GM21723 (cell line): ENCODE data around the gene CD302.
"Not testable (repeated sequence)": the region's sequence is repeated elsewhere in the genome, so short reads cannot be mapped to it uniquely, and the experiment has no call there.

Source experiments
- ATAC-seq: cut with Tn5 transposase; IDR thresholded peaks from one replicate; pipeline ENCODE4 v1.9.1; 2021; ENCODE audit warnings: mild to moderate bottlenecking, moderate library complexity; ENCODE audit not compliant: unreplicated experiment

The CD302 gene

DNA sequence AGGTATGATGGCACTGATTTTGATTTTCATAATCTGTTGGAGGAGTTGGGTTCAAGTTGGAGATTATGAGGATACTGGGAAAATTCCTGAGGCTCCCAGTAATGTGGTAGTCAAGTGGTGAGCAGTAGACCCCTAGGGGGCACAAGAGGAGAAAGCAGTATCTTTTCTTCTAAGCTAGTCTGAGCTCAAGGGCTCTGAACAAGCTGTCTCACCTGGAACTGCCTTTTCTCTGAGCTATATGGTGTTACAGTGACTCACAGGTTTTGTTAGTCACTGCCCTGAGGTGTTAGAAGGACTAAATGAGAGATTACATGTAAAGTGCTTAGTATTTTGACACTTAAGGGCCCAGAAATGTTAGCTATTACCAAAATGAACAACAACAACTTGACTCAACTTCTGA is 42.2 kb downstream of the CD302 start:
- no peak for ATAC-seq

DNA sequence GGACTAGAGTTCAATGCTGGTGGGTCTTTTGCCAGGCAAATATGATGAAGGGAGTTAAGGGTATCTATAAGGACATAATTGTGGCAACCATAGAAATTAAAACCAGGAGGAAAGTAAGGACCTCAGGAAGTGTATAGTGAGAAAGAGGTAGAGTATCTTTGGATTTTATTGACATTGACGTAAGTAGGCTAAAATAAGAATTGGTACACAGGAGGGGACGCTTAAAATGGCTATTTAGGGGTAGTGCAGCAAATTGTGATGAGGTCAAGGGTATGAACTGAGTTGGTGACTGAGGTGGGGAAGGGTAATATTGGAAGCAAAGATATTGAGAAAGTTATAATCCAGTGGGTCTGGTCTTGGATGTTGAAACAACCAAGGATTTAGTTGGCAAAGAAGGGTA is 43.0 kb downstream of the CD302 start:
- no peak for ATAC-seq

DNA sequence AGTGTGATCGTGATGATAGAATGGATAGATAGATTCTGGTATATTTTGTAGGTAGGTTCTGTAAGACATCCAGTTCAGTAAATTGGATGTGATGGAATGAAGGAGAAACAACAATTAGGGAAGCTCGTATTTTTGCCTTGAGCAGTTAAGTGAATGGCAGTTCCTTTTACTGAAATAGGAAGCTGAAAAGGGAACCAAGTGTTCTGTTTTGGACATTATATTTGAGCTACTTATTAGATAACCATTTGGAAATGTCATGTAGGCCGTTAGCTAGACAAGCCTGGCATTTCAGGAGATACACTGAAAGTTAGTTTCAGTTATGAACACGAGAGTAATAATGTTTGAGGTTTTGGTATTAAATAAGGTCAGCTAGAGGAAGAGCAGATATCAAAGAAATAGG is 44.2 kb downstream of the CD302 start:
- ATAC-seq: no peak

DNA sequence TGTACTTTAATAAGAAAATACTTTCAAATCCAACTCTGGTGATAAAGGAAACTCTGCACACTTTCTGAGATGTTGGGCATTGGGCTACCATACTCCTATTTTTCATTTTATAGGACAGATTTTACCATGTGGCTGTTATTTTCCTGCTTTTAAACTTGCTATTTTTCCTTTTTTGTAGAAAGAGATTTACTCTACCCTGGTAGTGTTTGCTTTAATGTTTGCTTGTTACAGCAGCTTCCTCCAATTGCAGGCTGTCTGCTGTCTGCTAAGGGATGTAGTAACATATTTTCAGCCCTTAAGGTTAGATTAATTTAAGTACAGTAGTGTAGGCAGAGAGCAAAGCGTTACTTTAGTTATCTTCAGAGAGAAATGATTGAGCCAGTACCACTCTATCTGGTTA is 47.1 kb downstream of the CD302 start:
- no peak for ATAC-seq

DNA sequence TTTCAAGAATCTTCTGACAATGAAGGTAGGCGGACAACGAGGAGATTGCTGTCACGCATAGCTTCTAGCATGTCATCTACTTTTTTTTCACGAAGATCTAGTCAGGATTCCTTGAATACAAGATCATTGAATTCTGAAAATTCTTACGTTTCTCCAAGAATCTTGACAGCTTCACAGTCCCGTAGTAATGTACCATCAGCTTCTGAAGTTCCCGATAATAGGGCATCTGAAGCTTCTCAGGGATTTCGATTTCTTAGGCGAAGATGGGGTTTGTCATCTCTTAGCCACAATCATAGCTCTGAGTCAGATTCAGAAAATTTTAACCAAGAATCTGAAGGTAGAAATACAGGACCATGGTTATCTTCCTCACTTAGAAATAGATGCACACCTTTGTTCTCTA is 49.9 kb downstream of the CD302 start:
- ATAC-seq: no peak

DNA sequence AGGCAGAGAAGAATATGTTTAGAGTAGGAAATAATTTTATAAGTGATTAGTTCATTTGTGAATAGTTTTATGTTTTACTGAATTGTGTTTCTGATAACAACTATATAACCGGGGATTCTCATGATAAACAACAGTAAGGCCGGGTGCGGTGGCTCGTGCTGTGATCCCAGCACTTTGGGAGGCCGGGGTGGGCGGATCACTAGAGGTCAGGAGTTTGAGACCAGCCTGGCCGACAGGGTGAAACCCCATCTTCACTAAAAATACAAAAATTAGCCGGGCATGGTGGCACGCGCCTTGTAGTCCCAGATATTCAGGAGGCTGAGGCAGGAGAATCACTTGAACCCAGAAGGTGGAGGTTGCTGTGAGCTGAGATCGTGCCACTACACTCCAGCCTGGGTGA is 52.8 kb downstream of the CD302 start:
- ATAC-seq: not testable (repeated sequence)

- ATAC-seq: no peak
Observed at GRCh38 chr2:159744363-159744762, 53.6 kb downstream of the CD302 start.

DNA sequence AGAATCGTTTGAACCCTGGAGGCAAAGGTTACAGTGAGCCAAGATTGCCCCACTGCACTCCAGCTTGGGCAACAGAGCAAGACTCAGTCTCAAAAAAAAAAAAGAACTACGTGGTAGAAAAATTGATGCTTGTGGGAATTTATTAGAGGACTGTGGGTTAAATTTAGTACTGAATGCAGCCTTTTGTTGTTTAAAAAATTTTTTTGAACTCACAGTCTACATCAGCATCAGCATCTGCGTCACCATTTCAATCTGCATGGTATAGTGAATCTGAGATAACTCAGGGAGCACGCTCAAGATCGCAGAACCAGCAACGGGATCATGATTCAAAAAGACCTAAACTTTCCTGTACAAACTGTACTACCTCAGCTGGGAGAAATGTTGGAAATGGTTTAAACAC is 55.2 kb downstream of the CD302 start:
- ATAC-seq: no peak

DNA sequence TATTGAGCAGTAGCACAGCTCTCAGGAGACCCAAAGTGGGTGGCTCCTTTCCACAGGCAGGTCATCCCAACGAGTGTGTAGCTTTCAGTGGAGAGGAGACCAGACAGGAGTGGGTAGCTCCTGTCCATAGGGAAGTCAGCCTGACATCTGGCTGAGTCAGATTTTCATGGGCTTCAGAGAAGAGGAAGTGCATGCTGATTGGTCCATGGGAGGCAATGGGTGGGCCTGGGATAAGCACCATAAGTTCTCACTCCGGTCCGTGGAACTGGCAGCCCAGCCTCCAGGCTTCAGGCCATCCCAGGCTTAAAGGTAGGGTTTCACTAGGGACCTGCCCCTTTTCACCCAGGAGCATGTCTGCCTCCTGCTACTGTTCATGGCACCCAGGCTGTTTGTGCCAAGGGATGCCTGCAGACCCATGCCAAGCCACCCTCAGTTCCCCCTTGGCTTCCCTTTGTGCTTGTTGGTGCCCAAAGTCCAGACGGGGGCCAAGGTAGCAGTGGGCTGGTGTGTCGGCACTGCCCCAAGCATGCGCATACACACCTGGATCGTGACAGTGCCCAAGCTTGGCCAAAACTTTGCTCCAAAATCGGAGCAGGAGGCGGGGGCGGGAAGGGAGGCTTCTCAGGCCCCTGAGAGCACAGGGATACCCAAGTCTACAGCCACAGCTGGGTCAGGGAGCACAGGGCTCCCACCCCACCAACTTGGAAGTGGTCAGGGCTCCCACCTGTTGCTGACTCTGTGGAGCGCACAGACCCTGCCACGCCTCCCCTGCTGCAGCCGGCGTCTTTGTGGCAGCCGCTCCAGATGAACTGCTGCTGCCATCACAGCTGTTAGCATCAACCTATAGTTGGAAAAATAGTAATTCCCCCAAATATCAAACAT is 59.3 kb downstream of the CD302 start:
- ATAC-seq: no peak

GRCh38 chr2:159737917-159738296 is 60.1 kb downstream of the CD302 start:
- ATAC-seq: no peak

- no peak for ATAC-seq
Observed at GRCh38 chr2:159737292-159737916, 60.6 kb downstream of the CD302 start.

DNA sequence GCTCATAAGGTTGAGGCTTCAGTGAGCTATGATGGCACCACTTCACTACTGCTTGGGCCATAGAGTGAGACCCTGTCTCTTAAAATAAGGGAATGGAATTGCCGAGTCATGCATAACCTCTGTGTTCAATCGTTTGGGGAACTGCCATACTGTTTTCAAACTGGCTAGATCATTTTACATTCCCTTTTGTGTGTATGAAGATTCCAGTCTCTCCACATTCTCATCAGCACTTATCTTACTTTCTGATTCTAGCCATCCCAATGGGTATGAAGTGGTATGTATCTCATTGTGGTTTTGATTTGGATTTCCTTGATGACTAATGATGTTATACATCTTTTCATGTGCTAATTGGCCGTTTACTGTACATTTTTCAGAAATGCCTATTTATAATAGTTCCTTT is 62.0 kb downstream of the CD302 start:
- ATAC-seq: no peak

GRCh38 chr2:159735648-159736047 is 62.4 kb downstream of the CD302 start:
- no peak for ATAC-seq

GRCh38 chr2:159728629-159729028 is 69.4 kb downstream of the CD302 start:
- no peak for ATAC-seq

DNA sequence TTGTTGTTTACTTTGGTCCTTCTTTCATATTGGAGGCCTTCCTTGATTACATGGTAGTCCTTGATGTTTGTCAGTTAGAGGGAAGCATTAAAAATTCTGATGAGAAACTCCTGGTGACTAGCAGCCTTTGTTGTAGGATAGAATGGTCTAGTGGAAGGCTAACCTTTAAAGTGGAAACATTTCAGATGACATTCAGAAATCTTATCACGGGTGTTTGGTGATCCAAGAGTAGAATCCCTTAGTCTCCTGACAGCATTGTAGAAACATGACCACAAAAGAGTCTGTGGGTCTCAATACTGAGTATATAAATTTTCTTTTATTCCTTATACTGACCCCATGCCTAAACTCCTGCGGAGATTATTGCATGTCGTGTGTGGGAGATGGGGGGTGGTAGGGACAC is 72.3 kb downstream of the CD302 start:
- no peak for ATAC-seq

- ATAC-seq: not testable (repeated sequence)
Observed at GRCh38 chr2:159724795-159725572, 73.0 kb downstream of the CD302 start.

- no peak for ATAC-seq
Observed at GRCh38 chr2:159722580-159722979, 75.4 kb downstream of the CD302 start.

GRCh38 chr2:159720676-159721075 is 77.3 kb downstream of the CD302 start:
- no peak for ATAC-seq
